ENCODE results near the gene ABITRAM.

Gene ABITRAM

DNA sequence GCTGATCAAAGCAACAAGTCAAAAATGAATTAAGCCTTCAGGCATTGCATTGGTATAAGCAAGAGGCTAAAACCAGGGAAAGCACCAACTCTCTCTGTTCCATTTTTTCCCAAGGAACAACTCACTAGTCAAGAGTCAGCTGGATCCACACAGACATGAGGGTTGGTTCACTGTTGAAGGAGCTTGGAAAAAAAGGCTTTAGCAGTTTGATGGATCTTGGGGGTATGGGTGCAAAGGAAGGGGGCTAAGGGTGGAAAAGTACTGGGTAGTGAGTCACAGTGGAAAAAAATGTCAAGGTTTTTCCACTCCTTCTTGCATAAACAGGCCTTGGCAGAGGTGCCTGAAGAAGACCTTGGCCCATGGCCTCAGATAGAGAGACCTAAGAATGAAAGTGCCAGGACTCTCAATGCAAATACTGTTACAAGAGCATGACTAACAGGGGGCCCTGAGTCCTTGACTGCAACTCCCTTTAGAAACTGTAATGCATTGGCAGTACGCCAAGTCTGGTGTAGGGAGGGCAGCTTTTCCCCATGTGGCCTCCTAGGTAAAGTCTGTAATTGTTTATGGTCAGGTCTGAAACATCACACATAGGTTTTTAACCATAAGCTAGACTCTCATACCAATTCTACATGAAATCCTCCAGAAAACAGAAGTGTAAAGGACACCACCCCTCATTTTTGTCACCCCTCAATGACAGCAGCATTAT, 48.4 kb upstream of the ABITRAM start:
- peak overlapping the region; percentile 38; the same call in 1 of the 2 replicates for H3K27ac ChIP-seq (ENCODE audit: extremely low read depth, low read depth, low read length)
- TF ChIP-seq SCRT2 (tag by site-specific recombination; IDR thresholded peaks at IDR 0.05) (peak; percentile 61; the same call in 1 of the 2 replicates), ZNF558 (tag by site-specific recombination; IDR thresholded peaks at IDR 0.05) (0 out of 2 replicates have a peak, but pooled peaks have one; percentile 16), ZNF549 (tag by site-specific recombination; IDR thresholded peaks at IDR 0.05) (peak; percentile 42), ZNF155 (tag by site-specific recombination; IDR thresholded peaks at IDR 0.05) (no peak), TRIM28 (IDR thresholded peaks at IDR 0.05; ENCODE audit: borderline replicate concordance, low read length) (peak; percentile 12; the same call in 1 of the 2 replicates), PRDM1 (tag by site-specific recombination; IDR thresholded peaks at IDR 0.05) (0 out of 2 replicates have a peak, but pooled peaks have one; percentile 4), ZNF660 (tag by site-specific recombination; IDR thresholded peaks at IDR 0.05) (peak; percentile 96), HOXC10 (CRISPR knock-in tag; IDR thresholded peaks at IDR 0.05) (no peak), MZF1 (tag by site-specific recombination; IDR thresholded peaks at IDR 0.05; ENCODE audit: borderline replicate concordance) (0 out of 2 replicates have a peak, but pooled peaks have one; percentile 48), ZNF366 (tag by site-specific recombination; conservative IDR thresholded peaks at IDR 0.05) (peak; percentile 69), ZNF561 (tag by site-specific recombination; IDR thresholded peaks at IDR 0.05; ENCODE audit: borderline replicate concordance) (no peak), IKZF3 (tag by site-specific recombination; IDR thresholded peaks at IDR 0.05) (no peak), KLF16 (tag by site-specific recombination; IDR thresholded peaks at IDR 0.05) (no peak), WT1 (tag by site-specific recombination; IDR thresholded peaks at IDR 0.05) (peak; percentile 83), ZNF184 (tag by site-specific recombination; IDR thresholded peaks at IDR 0.05) (peak; percentile 60; the same call in 1 of the 2 replicates), ZNF335 (tag by site-specific recombination; conservative IDR thresholded peaks at IDR 0.05) (peak; percentile 45), FEZF1 (tag by site-specific recombination; IDR thresholded peaks at IDR 0.05) (no peak)
- TF ChIP-seq, protein P1, sequence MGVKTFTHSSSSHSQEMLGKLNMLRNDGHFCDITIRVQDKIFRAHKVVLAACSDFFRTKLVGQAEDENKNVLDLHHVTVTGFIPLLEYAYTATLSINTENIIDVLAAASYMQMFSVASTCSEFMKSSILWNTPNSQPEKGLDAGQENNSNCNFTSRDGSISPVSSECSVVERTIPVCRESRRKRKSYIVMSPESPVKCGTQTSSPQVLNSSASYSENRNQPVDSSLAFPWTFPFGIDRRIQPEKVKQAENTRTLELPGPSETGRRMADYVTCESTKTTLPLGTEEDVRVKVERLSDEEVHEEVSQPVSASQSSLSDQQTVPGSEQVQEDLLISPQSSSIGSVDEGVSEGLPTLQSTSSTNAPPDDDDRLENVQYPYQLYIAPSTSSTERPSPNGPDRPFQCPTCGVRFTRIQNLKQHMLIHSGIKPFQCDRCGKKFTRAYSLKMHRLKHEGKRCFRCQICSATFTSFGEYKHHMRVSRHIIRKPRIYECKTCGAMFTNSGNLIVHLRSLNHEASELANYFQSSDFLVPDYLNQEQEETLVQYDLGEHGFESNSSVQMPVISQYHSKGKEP (tag by site-specific recombination; IDR thresholded peaks at IDR 0.05): 0 out of 2 replicates have a peak, but pooled peaks have one; percentile 46
- TF ChIP-seq, protein P2, sequence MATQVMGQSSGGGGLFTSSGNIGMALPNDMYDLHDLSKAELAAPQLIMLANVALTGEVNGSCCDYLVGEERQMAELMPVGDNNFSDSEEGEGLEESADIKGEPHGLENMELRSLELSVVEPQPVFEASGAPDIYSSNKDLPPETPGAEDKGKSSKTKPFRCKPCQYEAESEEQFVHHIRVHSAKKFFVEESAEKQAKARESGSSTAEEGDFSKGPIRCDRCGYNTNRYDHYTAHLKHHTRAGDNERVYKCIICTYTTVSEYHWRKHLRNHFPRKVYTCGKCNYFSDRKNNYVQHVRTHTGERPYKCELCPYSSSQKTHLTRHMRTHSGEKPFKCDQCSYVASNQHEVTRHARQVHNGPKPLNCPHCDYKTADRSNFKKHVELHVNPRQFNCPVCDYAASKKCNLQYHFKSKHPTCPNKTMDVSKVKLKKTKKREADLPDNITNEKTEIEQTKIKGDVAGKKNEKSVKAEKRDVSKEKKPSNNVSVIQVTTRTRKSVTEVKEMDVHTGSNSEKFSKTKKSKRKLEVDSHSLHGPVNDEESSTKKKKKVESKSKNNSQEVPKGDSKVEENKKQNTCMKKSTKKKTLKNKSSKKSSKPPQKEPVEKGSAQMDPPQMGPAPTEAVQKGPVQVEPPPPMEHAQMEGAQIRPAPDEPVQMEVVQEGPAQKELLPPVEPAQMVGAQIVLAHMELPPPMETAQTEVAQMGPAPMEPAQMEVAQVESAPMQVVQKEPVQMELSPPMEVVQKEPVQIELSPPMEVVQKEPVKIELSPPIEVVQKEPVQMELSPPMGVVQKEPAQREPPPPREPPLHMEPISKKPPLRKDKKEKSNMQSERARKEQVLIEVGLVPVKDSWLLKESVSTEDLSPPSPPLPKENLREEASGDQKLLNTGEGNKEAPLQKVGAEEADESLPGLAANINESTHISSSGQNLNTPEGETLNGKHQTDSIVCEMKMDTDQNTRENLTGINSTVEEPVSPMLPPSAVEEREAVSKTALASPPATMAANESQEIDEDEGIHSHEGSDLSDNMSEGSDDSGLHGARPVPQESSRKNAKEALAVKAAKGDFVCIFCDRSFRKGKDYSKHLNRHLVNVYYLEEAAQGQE (tag by site-specific recombination; IDR thresholded peaks at IDR 0.05): no peak
- TF ChIP-seq, protein P3, sequence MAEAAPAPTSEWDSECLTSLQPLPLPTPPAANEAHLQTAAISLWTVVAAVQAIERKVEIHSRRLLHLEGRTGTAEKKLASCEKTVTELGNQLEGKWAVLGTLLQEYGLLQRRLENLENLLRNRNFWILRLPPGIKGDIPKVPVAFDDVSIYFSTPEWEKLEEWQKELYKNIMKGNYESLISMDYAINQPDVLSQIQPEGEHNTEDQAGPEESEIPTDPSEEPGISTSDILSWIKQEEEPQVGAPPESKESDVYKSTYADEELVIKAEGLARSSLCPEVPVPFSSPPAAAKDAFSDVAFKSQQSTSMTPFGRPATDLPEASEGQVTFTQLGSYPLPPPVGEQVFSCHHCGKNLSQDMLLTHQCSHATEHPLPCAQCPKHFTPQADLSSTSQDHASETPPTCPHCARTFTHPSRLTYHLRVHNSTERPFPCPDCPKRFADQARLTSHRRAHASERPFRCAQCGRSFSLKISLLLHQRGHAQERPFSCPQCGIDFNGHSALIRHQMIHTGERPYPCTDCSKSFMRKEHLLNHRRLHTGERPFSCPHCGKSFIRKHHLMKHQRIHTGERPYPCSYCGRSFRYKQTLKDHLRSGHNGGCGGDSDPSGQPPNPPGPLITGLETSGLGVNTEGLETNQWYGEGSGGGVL (tag by site-specific recombination; IDR thresholded peaks at IDR 0.05): 0 out of 2 replicates have a peak, but pooled peaks have one; percentile 20
- ChIA-PET POLR2A (no interaction called here), CTCF (interaction anchor here (0.7 kb wide), 1 partner anchor 1031 kb away, joined by 7 read pairs; no protein-coding TSS in a partner anchor)
- H3K9me3 ChIP-seq (ENCODE audit: control insufficient read depth, insufficient read depth, low read depth, low read length): no peaks in the 10 kb centered on the region
- H3K4me1 ChIP-seq (ENCODE audit: control insufficient read depth, insufficient read depth, low read length): 0 out of 2 replicates have a peak, but pooled peaks cover 2% of the 10 kb centered on the region
- no peak overlapping the region for H3K4me3 ChIP-seq (ENCODE audit: low read depth, low read length)
- H3K36me3 ChIP-seq (ENCODE audit: control insufficient read depth in 2 of 2, insufficient read depth in 1 of 2, low read length in 2 of 2): peaks cover 12 to 57% of the 10 kb centered on the region in 2 experiments

All from HEK293 (cell line).